K562 (cell line): ENCODE measurements around the gene SLC6A4. TPM values are rescaled to one million over a fixed set of nuclear protein-coding genes. Genes with fewer than 3 reads are reported as not detected.

Source experiments
- ATAC-seq: fragments of 200-7000 bp; cut with Tn5 transposase; 3 replicates; pipeline ENCODE4 v1.9.1; 2020; ENCODE audit warnings: moderate library complexity
- BruUV-seq: library from RNA; stranded (reverse); fragments of 400-500 nt; replicated peaks from 2 replicates; lab custom pipeline; 2021; lab: Mats Ljungman, UMichigan
- CTCF ChIA-PET: fragments of 300-600 bp; formaldehyde crosslinking; extraction: SDS; loops from one replicate; lab custom pipeline; 2021; ENCODE audit warnings: low intra/inter-chr PET ratio; lab: Yijun Ruan, JAX
- POLR2A ChIA-PET: fragments of 300-600, 350-650 bp; sonication (Branson Sonifier 250); formaldehyde crosslinking; extraction: SDS; loops from one replicate; lab custom pipeline; 2021; ENCODE audit warnings: antibody characterized with exemption, inconsistent platforms; lab: Yijun Ruan, JAX
- DNase-seq, 4 experiments: peaks; one replicate each; pipeline versions ENCODE4 v3.0.0 to v3.0.0-alpha.2; 2011 to 2018; ENCODE audit warnings: low spot score in 3 of 4, mixed read lengths in 3 of 4; ENCODE audit errors: extremely low read depth in 1 of 4
- FAIRE-seq: peaks from 2 replicates; lab custom pipeline; 2011; peaks lifted over from hg19 to GRCh38; lab: Jason Lieb, UNC
- H2AFZ ChIP-seq: 2 replicates; pipeline ENCODE4 v1.6.0; 2011; ENCODE audit warnings: low read depth, low read length, control low read depth, inconsistent platforms
- H3K27ac ChIP-seq: fragments of 200-600 bp; 3 replicates; pipeline ENCODE4 v1.8.0; 2011; ENCODE audit warnings: low read depth, mild to moderate bottlenecking, control low read depth, inconsistent platforms, low read length, moderate library complexity, mixed read lengths; ENCODE audit errors: extremely low read depth
- H3K27me3 ChIP-seq, 2 experiments: fragments of 300-600 bp in 1 of 2; 2 replicates in 1 of 2; 3 replicates in 1 of 2; pipeline versions ENCODE4 v1.6.0 to v1.8.0; 2011; ENCODE audit warnings: inconsistent platforms in 2 of 2, low read length in 2 of 2, mild to moderate bottlenecking in 1 of 2, mixed read lengths in 1 of 2, moderate library complexity in 1 of 2; ENCODE audit not compliant: control insufficient read depth in 2 of 2, insufficient read depth in 2 of 2
- H3K36me3 ChIP-seq: fragments of 300-600 bp; 3 replicates; pipeline ENCODE4 v1.8.0; 2011; ENCODE audit warnings: mild to moderate bottlenecking, low read length, inconsistent platforms; ENCODE audit not compliant: control insufficient read depth, insufficient read depth
- H3K4me1 ChIP-seq, 2 experiments: fragments of 200-600 bp in 1 of 2; replicated peaks in 1 of 2; 2 replicates in 1 of 2; 3 replicates in 1 of 2; pipeline versions ENCODE4 v1.5.1 to v1.8.0; 2011; ENCODE audit warnings: inconsistent platforms in 2 of 2, low read length in 2 of 2, mild to moderate bottlenecking in 1 of 2, mixed read lengths in 1 of 2, moderate library complexity in 1 of 2; ENCODE audit not compliant: control insufficient read depth in 2 of 2, insufficient read depth in 2 of 2
- H3K4me2 ChIP-seq: 2 replicates; pipeline ENCODE4 v1.6.1; 2011; ENCODE audit warnings: low read length, control low read depth, inconsistent platforms, mixed read lengths; ENCODE audit not compliant: insufficient read depth
- H3K4me3 ChIP-seq: fragments of 200-600 bp; sonication (generic), shearing (Covaris generic); 2 replicates; pipeline ENCODE4 v1.5.1; 2016; ENCODE audit warnings: control low read depth, inconsistent platforms
- H3K79me2 ChIP-seq: fragments of 200-600 bp; 3 replicates; pipeline ENCODE4 v1.8.0; 2011; ENCODE audit warnings: low read length, inconsistent platforms; ENCODE audit not compliant: control insufficient read depth, insufficient read depth
- H3K9ac ChIP-seq, 2 experiments: 2 replicates each; pipeline versions ENCODE4 v1.6.0 to v1.6.1; 2011; ENCODE audit warnings: low read depth in 2 of 2, low read length in 2 of 2, control low read depth in 1 of 2, inconsistent platforms in 1 of 2, mild to moderate bottlenecking in 1 of 2, mixed read lengths in 1 of 2; ENCODE audit not compliant: insufficient read depth in 1 of 2
- H3K9me1 ChIP-seq: one replicate; pipeline ENCODE4 v1.6.0; 2011; ENCODE audit warnings: inconsistent platforms, mild to moderate bottlenecking, low read length, moderate library complexity; ENCODE audit not compliant: control insufficient read depth, insufficient read depth
- H3K9me3 ChIP-seq: replicated peaks from 2 replicates; pipeline ENCODE4 v1.5.1; 2011; ENCODE audit warnings: low read depth, low read length, inconsistent platforms; ENCODE audit not compliant: control insufficient read depth, insufficient read depth
- H4K20me1 ChIP-seq: replicated peaks from 2 replicates; pipeline ENCODE4 v1.6.1; 2011; ENCODE audit warnings: low read length, inconsistent platforms, mixed read lengths; ENCODE audit not compliant: control insufficient read depth, insufficient read depth
- MTA2 ChIP-seq: fragments of 450-650 bp; IDR thresholded peaks from 2 replicates; pipeline ENCODE4 v1.6.1; 2016; ENCODE audit warnings: low read depth
- TFAP4 ChIP-seq: sonication (generic); formaldehyde crosslinking; IDR thresholded peaks from 2 replicates; pipeline ENCODE4 v1.8.0; 2022; ENCODE audit warnings: missing genetic modification reagents, mild to moderate bottlenecking, moderate library complexity, borderline replicate concordance
- ZBTB2 ChIP-seq: fragments of 450-650 bp; IDR thresholded peaks from 2 replicates; pipeline ENCODE4 v1.6.1; 2016; ENCODE audit warnings: antibody characterized with exemption
- ZNF668 ChIP-seq: fragments of 250-450 bp; sonication (Bioruptor Pico); IDR thresholded peaks from 2 replicates; pipeline ENCODE4 v1.8.0; 2022; ENCODE audit warnings: mild to moderate bottlenecking, inconsistent platforms
- ZNF79 ChIP-seq: fragments of 250-450 bp; sonication (Bioruptor Pico); IDR thresholded peaks from 2 replicates; pipeline ENCODE4 v1.4.0; 2020; ENCODE audit warnings: low read depth, mild to moderate bottlenecking, moderate library complexity
- WGBS: fragments of 100-300 bp; shearing (Covaris generic); methylation state at CpG from one replicate; pipeline ENCODE4 v1.1.6; 2016; ENCODE audit warnings: low coverage, mixed read lengths; ENCODE audit not compliant: insufficient coverage; ENCODE audit errors: missing lambda C conversion rate; 5-methylcytosine and 5-hydroxymethylcytosine counted together
- in situ Hi-C: fragments of 300-500 bp; cut with MboI; formaldehyde crosslinking; loops from 4 replicates; pipeline ENCODE4 v1.15.0; 2018; ENCODE audit warnings: inconsistent platforms, mixed read lengths
- intact Hi-C: fragments of 100-400 bp; cut with micrococcal nuclease; formaldehyde crosslinking; loops from 2 replicates; pipeline ENCODE4 v1.14.2; 2022
- polyA plus RNA-seq, 8 experiments: library from polyadenylated mRNA; depleted of rRNA in 4 of 8; stranded (reverse) in 5 of 8; unstranded in 3 of 8; fragments of >200 nt; fragmentation: Nextera tagmentation in 2 of 8; fragmentation: Illumina TruSeq in 1 of 8; extraction: Ambion mirVana in 2 of 8; extraction: Trizol in 1 of 8; gene quantifications; 2 replicates each; pipeline versions ENCODE4 v1.2.1 to v1.2.3, GENCODE V29; 2011 to 2014; ENCODE audit warnings: inconsistent platforms in 1 of 8, missing spikeins in 1 of 8
- total RNA-seq, 7 experiments: library from RNA; depleted of rRNA in 6 of 7; stranded (reverse); fragments of >200 nt in 6 of 7; fragmentation: Illumina TruSeq in 2 of 7; extraction: Trizol in 2 of 7; gene quantifications; 2 replicates each; pipeline versions ENCODE4 v1.2.1 to v1.2.3, GENCODE V29; 2011 to 2021; ENCODE audit warnings: low replicate concordance in 1 of 7

The SLC6A4 gene
- total and polyA plus RNA-seq, 9 of the 15 experiments (the other 6 are each of a cell fraction or from before 2014, with no cell fraction given), result 0.05 to 0.09 (median 0.07) TPM; not detected in 6

GRCh38 chr17:30241051-30241450 is 5.6 kb upstream of the SLC6A4 start:
- H3K9ac ChIP-seq, result no peak overlapping the region
- peaks cover 4% of the 10 kb centered on the region for H3K9me1 ChIP-seq
- peaks cover 5 to 20% of the 10 kb centered on the region in 2 experiments; a peak in 4 of 5 replicates for H3K27me3 ChIP-seq
- no peak overlapping the region for H3K4me3 ChIP-seq
- no peak overlapping the region for H3K27ac ChIP-seq
- ChIA-PET CTCF (no interaction called here), POLR2A (no interaction called here)
- intact Hi-C loops (no loop called here), in situ Hi-C loops (no loop called here)
- WGBS, result 32% methylated on average over 6 of the region's 6 CpGs
- FAIRE-seq (no peak), DNase-seq (no peak), ATAC-seq (no peak)
- H3K9me3 ChIP-seq, result no peaks in the 10 kb centered on the region
- H3K4me1 ChIP-seq, result peaks cover 5 to 20% of the 10 kb centered on the region in 2 experiments; a peak in 4 of 5 replicates
- BruUV-seq, result no TSS peak
- no peaks in the 10 kb centered on the region for H3K79me2 ChIP-seq
- H3K36me3 ChIP-seq, result no peaks in the 10 kb centered on the region
- no peak overlapping the region for H2AFZ ChIP-seq
- H4K20me1 ChIP-seq, result 0 out of 2 replicates have a peak, but pooled peaks cover 6% of the 10 kb centered on the region
- no peak overlapping the region for H3K4me2 ChIP-seq
- TF ChIP-seq ZNF668, result no peak
- no peak for TF ChIP-seq ZBTB2
- TF ChIP-seq ZNF79 (CRISPR knock-in tag), result no peak
- no peak for TF ChIP-seq MTA2
- no peak for TF ChIP-seq TFAP4 (CRISPR knock-in tag)
